ENCODE results near the gene WBP2. TPM values are rescaled to one million over a fixed set of nuclear protein-coding genes. Genes with fewer than 3 reads are reported as not detected.
A peak's percentile ranks its signal among the peaks of the same experiment; 100 is the strongest.

WBP2 gene
- polyA plus RNA-seq, 1 donor (not counting 4 experiments of a cell fraction or from before 2014, with no cell fraction given), result 23.3 TPM

- H3K4me2 ChIP-seq (ENCODE audit: control insufficient read depth, extremely low read depth, insufficient read depth, low read depth, low read length), result no peak overlapping the region
- no peak overlapping the region for H3K4me3 ChIP-seq (ENCODE audit: control insufficient read depth in 2 of 3, extremely low read depth in 1 of 3, insufficient read depth in 2 of 3, low read depth in 1 of 3, low read length in 3 of 3)
- H3K9ac ChIP-seq (ENCODE audit: control insufficient read depth, extremely low read depth, insufficient read depth, low read length), result peak overlapping the region; percentile 46
- H3K9me1 ChIP-seq (ENCODE audit: control insufficient read depth, extremely low read depth, insufficient read depth, low read length), result peaks cover 3% of the 10 kb centered on the region
- no peaks in the 10 kb centered on the region for H4K20me1 ChIP-seq (ENCODE audit: control insufficient read depth, extremely low read depth, insufficient read depth, low read length)
- peaks cover 21% of the 10 kb centered on the region for H3K4me1 ChIP-seq (ENCODE audit: control insufficient read depth, extremely low read depth, insufficient read depth, low read length)
- FAIRE-seq, result no peak
- peak overlapping the region; percentile 27 for H2AFZ ChIP-seq (ENCODE audit: control insufficient read depth, low read length)
- no peaks in the 10 kb centered on the region for H3K27me3 ChIP-seq (ENCODE audit: control insufficient read depth, extremely low read depth, insufficient read depth, low read length)
- H3K36me3 ChIP-seq (ENCODE audit: control insufficient read depth in 2 of 2, extremely low read depth in 1 of 2, insufficient read depth in 2 of 2, low read length in 2 of 2), result peaks cover 2 to 3% of the 10 kb centered on the region in 2 experiments
- H3K27ac ChIP-seq (ENCODE audit: control insufficient read depth, insufficient read depth, low read length), result peak overlapping the region; percentile 29
- H3K79me2 ChIP-seq (ENCODE audit: control insufficient read depth, insufficient read depth, low read length), result no peaks in the 10 kb centered on the region
- dilution Hi-C loops (cut with MboI; ENCODE audit: extremely low pct_ligation_motif_present, low sequenced_read_pairs), result no loop called here
- H3K9me3 ChIP-seq (ENCODE audit: control insufficient read depth, low read depth, low read length), result no peaks in the 10 kb centered on the region
- no peak for TF ChIP-seq EZH2 (IDR thresholded peaks at IDR 0.05; ENCODE audit: low read length)
- TF ChIP-seq CTCF (optimal IDR thresholded peaks at IDR 0.05 in 1 of 3, IDR thresholded peaks at IDR 0.05 in 1 of 3, conservative IDR thresholded peaks at IDR 0.05 in 1 of 3; ENCODE audit: extremely low read depth in 1 of 3, insufficient read depth in 2 of 3, low read length in 3 of 3), result no peak
- DNase-seq (ENCODE audit: low read depth, low spot score), result no peak
Measured at GRCh38 chr17:75808549-75808904, 46.6 kb downstream of the WBP2 start.

DNA sequence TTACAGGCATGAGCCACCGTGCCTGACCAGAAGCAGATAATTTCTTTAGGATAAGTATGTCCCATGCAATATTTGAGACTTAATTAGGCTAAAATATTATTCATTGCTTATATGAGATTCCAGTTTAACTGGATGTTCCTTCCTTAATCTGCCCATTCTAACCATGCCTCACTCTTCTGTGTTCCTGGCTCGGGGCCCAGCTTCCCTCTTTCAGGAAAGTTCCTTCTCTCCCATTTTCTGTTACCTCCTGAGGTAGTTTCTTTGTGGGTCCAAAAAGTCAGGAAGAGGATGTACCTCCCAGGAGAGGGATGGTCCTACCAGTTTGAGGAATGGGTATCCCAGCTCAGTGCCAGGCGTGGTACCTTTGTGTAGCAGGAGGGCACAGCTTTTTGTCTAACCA lies 47.3 kb downstream of the WBP2 start:
- H3K27ac ChIP-seq (ENCODE audit: control insufficient read depth, insufficient read depth, low read length), result no peak overlapping the region
- FAIRE-seq, result no peak

More for the DNA sequence above, 47.3 kb downstream of the WBP2 start:
- Histone ChIP-seq H3K4me3 (ENCODE audit: control insufficient read depth in 2 of 3, extremely low read depth in 1 of 3, insufficient read depth in 2 of 3, low read depth in 1 of 3, low read length in 3 of 3) (no peak overlapping the region), H3K9me3 (ENCODE audit: control insufficient read depth, low read depth, low read length) (no peaks in the 10 kb centered on the region), H3K4me2 (ENCODE audit: control insufficient read depth, extremely low read depth, insufficient read depth, low read depth, low read length) (no peak overlapping the region), H2AFZ (ENCODE audit: control insufficient read depth, low read length) (no peak overlapping the region), H3K4me1 (ENCODE audit: control insufficient read depth, extremely low read depth, insufficient read depth, low read length) (peaks cover 21% of the 10 kb centered on the region), H4K20me1 (ENCODE audit: control insufficient read depth, extremely low read depth, insufficient read depth, low read length) (no peaks in the 10 kb centered on the region), H3K27me3 (ENCODE audit: control insufficient read depth, extremely low read depth, insufficient read depth, low read length) (no peaks in the 10 kb centered on the region), H3K9me1 (ENCODE audit: control insufficient read depth, extremely low read depth, insufficient read depth, low read length) (peaks cover 3% of the 10 kb centered on the region), H3K9ac (ENCODE audit: control insufficient read depth, extremely low read depth, insufficient read depth, low read length) (no peak overlapping the region), H3K79me2 (ENCODE audit: control insufficient read depth, insufficient read depth, low read length) (no peaks in the 10 kb centered on the region), H3K36me3 (ENCODE audit: control insufficient read depth in 2 of 2, extremely low read depth in 1 of 2, insufficient read depth in 2 of 2, low read length in 2 of 2) (peaks cover 2 to 3% of the 10 kb centered on the region in 2 experiments)
- dilution Hi-C loops (cut with MboI; ENCODE audit: extremely low pct_ligation_motif_present, low sequenced_read_pairs), result no loop called here
- DNase-seq (ENCODE audit: low read depth, low spot score), result no peak
- TF ChIP-seq CTCF (optimal IDR thresholded peaks at IDR 0.05 in 1 of 3, IDR thresholded peaks at IDR 0.05 in 1 of 3, conservative IDR thresholded peaks at IDR 0.05 in 1 of 3; ENCODE audit: extremely low read depth in 1 of 3, insufficient read depth in 2 of 3, low read length in 3 of 3), result no peak
- no peak for TF ChIP-seq EZH2 (IDR thresholded peaks at IDR 0.05; ENCODE audit: low read length)

All from keratinocyte (primary cell).